HL-60 (cell line): ENCODE data around the gene S100G. TPM values are rescaled to one million over a fixed set of nuclear protein-coding genes. Genes with fewer than 3 reads are reported as not detected.

Experiments used
- DNase-seq, 2 experiments: peaks; one replicate each; pipeline ENCODE4 v3.0.0-alpha.2; 2010 to 2020; ENCODE audit warnings: low read depth in 1 of 2, low spot score in 1 of 2
- H3K27ac ChIP-seq: fragments of 250-450 bp; sonication (Bioruptor Pico); replicated peaks from 2 replicates; pipeline ENCODE4 v1.5.1; 2020; ENCODE audit warnings: mild to moderate bottlenecking, moderate library complexity
- H3K27me3 ChIP-seq: fragments of 250-450 bp; sonication (Bioruptor Pico); 2 replicates; pipeline ENCODE4 v1.5.1; 2021; ENCODE audit warnings: mild to moderate bottlenecking, moderate library complexity; ENCODE audit not compliant: insufficient read depth, poor library complexity, severe bottlenecking
- H3K4me3 ChIP-seq: replicated peaks from 2 replicates; pipeline ENCODE4 v1.5.1; 2011; ENCODE audit warnings: mild to moderate bottlenecking, control low read depth, low read length; ENCODE audit not compliant: insufficient read depth
- GABPA ChIP-seq: IDR thresholded peaks from 2 replicates; pipeline ENCODE4 v1.6.1; 2012; ENCODE audit warnings: low read depth
- POLR2AphosphoS5 ChIP-seq: IDR thresholded peaks from 2 replicates; pipeline ENCODE4 v1.6.1; 2012; ENCODE audit warnings: low read depth
- SPI1 ChIP-seq: IDR thresholded peaks from 2 replicates; pipeline ENCODE4 v1.6.1; 2012; ENCODE audit warnings: low read depth, mild to moderate bottlenecking, borderline replicate concordance
- microRNA-seq: library from miRNA; unstranded; fragments of <30 nt; microRNA quantifications from one replicate; pipeline ENCODE4, GENCODE V29; 2018
- TF ChIP-seq, protein P1 (sequence below): IDR thresholded peaks from one replicate; pipeline ENCODE4 v1.5.1; 2011; ENCODE audit warnings: low read length, control low read depth, inconsistent platforms; ENCODE audit not compliant: insufficient read depth
- TF ChIP-seq, protein P2 (sequence below): IDR thresholded peaks from 2 replicates; pipeline ENCODE4 v1.6.1; 2012; ENCODE audit warnings: low read depth; ENCODE audit not compliant: insufficient replicate concordance

S100G gene

GRCh38 chrX:16700734-16701133 lies 50.8 kb downstream of the S100G start:
- no peak for DNase-seq
- Histone ChIP-seq H3K4me3 (no peak overlapping the region), H3K27ac (no peak overlapping the region), H3K27me3 (no peaks in the 10 kb centered on the region)
- TF ChIP-seq GABPA (no peak), SPI1 (no peak), POLR2AphosphoS5 (no peak)
- TF ChIP-seq, protein P1, sequence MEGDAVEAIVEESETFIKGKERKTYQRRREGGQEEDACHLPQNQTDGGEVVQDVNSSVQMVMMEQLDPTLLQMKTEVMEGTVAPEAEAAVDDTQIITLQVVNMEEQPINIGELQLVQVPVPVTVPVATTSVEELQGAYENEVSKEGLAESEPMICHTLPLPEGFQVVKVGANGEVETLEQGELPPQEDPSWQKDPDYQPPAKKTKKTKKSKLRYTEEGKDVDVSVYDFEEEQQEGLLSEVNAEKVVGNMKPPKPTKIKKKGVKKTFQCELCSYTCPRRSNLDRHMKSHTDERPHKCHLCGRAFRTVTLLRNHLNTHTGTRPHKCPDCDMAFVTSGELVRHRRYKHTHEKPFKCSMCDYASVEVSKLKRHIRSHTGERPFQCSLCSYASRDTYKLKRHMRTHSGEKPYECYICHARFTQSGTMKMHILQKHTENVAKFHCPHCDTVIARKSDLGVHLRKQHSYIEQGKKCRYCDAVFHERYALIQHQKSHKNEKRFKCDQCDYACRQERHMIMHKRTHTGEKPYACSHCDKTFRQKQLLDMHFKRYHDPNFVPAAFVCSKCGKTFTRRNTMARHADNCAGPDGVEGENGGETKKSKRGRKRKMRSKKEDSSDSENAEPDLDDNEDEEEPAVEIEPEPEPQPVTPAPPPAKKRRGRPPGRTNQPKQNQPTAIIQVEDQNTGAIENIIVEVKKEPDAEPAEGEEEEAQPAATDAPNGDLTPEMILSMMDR, result no peak
- TF ChIP-seq, protein P2, sequence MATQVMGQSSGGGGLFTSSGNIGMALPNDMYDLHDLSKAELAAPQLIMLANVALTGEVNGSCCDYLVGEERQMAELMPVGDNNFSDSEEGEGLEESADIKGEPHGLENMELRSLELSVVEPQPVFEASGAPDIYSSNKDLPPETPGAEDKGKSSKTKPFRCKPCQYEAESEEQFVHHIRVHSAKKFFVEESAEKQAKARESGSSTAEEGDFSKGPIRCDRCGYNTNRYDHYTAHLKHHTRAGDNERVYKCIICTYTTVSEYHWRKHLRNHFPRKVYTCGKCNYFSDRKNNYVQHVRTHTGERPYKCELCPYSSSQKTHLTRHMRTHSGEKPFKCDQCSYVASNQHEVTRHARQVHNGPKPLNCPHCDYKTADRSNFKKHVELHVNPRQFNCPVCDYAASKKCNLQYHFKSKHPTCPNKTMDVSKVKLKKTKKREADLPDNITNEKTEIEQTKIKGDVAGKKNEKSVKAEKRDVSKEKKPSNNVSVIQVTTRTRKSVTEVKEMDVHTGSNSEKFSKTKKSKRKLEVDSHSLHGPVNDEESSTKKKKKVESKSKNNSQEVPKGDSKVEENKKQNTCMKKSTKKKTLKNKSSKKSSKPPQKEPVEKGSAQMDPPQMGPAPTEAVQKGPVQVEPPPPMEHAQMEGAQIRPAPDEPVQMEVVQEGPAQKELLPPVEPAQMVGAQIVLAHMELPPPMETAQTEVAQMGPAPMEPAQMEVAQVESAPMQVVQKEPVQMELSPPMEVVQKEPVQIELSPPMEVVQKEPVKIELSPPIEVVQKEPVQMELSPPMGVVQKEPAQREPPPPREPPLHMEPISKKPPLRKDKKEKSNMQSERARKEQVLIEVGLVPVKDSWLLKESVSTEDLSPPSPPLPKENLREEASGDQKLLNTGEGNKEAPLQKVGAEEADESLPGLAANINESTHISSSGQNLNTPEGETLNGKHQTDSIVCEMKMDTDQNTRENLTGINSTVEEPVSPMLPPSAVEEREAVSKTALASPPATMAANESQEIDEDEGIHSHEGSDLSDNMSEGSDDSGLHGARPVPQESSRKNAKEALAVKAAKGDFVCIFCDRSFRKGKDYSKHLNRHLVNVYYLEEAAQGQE, result no peak

DNA sequence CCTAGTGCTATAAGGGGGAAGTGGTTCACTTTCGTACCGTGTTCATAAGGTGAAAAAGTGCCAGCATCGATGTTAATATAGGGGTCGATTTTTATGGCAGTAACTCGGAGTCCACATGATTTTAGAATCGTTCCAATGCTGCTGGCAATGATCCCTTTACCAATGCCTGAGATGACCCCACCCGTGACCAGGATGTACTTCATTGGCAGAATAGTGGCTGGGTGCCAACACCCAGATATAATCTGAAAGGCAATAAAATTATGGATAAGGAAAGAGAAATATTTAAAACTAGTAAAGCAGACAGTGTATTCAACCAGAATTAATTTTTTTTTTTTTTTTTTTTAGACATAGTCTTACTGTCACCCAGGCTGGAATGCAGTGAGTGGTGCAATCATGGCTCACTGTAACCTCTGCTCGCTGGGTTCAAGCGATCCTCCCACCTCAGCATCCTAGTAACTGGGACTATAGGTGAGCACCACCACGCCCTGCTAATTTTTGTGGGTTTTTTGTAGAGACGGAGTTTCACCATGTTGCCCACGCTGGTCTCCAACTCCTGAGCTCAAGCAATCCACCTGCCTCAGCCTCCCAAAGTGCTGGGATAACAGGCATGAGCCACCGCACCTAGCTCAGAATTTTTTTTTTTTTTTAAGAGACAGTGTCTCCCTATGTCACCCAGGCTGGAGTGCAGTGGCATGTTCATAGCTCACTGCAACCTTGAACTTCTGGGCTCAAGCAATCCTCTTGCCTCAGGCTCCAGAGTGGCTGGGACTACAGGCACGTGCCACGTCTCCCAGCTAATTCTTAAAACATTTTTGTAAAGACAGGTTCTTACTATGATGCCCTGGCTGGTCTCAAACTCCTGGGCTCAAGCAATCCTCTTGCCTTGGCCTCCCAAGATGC lies 53.0 kb downstream of the S100G start:
- DNase-seq, result no peak
- no peak overlapping the region for H3K27ac ChIP-seq
- TF ChIP-seq, protein P2, result no peak
- TF ChIP-seq POLR2AphosphoS5 (no peak), SPI1 (no peak), GABPA (no peak)
- TF ChIP-seq, protein P1, result no peak
- no peaks in the 10 kb centered on the region for H3K27me3 ChIP-seq
- H3K4me3 ChIP-seq, result no peak overlapping the region

Small RNAs within 50 kb of the gene (microRNA-seq; reads per million reads assigned to microRNA genes)
- gene MIR548AM, result not detected
